Measurements from ENCODE around the gene EVA1C. TPM values are rescaled to one million over a fixed set of nuclear protein-coding genes. Genes with fewer than 3 reads are reported as not detected.
"Not testable (repeated sequence)": the region's sequence is repeated elsewhere in the genome, so short reads cannot be mapped to it uniquely, and the experiment has no call there.

Gene EVA1C
- total RNA-seq, 1 donor, result 8.3 TPM

GRCh38 chr21:32389337-32390015, 23.0 kb upstream of the EVA1C start:
- no peak for DNase-seq (ENCODE audit: low read depth in 2 of 3, low spot score in 2 of 3)

- DNase-seq (ENCODE audit: low read depth in 2 of 3, low spot score in 2 of 3), result not testable (repeated sequence)
Observed at GRCh38 chr21:32390537-32391224, 21.8 kb upstream of the EVA1C start.

GRCh38 chr21:32391755-32392154, 20.8 kb upstream of the EVA1C start:
- no peak for DNase-seq (ENCODE audit: low read depth in 2 of 3, low spot score in 2 of 3)

- no peak for DNase-seq (ENCODE audit: low read depth in 2 of 3, low spot score in 2 of 3)
Observed at GRCh38 chr21:32392299-32392879, 20.1 kb upstream of the EVA1C start.

GRCh38 chr21:32392880-32393676, 19.4 kb upstream of the EVA1C start, which contains the start of gene URB1:
URB1 (minus strand) TSS chr21:32393012; CDS start chr21:32392910, 102 bp downstream.
- peak; percentile 80 to 91 (median 88) for DNase-seq (ENCODE audit: low read depth in 2 of 3, low spot score in 2 of 3)

- DNase-seq (ENCODE audit: low read depth in 2 of 3, low spot score in 2 of 3), result no peak
Observed at GRCh38 chr21:32393677-32394001, 18.9 kb upstream of the EVA1C start.

GRCh38 chr21:32403201-32403777, 9.2 kb upstream of the EVA1C start:
- DNase-seq (ENCODE audit: low read depth in 2 of 3, low spot score in 2 of 3), result peak in 2 of 3 donors; percentile 66 to 88

- no peak for DNase-seq (ENCODE audit: low read depth in 2 of 3, low spot score in 2 of 3)
Observed at GRCh38 chr21:32406405-32406804, 6.1 kb upstream of the EVA1C start.

- DNase-seq (ENCODE audit: low read depth in 2 of 3, low spot score in 2 of 3), result no peak
Observed at GRCh38 chr21:32410291-32410690, 2.2 kb upstream of the EVA1C start.

GRCh38 chr21:32410916-32411315, 1.6 kb upstream of the EVA1C start:
- DNase-seq (ENCODE audit: low read depth in 2 of 3, low spot score in 2 of 3), result no peak

GRCh38 chr21:32411350-32412161, 950 bp upstream of the EVA1C start:
- DNase-seq (ENCODE audit: low read depth in 2 of 3, low spot score in 2 of 3), result peak in 2 of 3 donors; percentile 40 to 62

GRCh38 chr21:32413015-32413504, 554 bp downstream of the EVA1C start:
- no peak for DNase-seq (ENCODE audit: low read depth in 2 of 3, low spot score in 2 of 3)

GRCh38 chr21:32413697-32414578, 1.4 kb downstream of the EVA1C start:
- no peak for DNase-seq (ENCODE audit: low read depth in 2 of 3, low spot score in 2 of 3)

- DNase-seq (ENCODE audit: low read depth in 2 of 3, low spot score in 2 of 3), result peak in 2 of 3 donors; percentile 24 to 49
Observed at GRCh38 chr21:32414579-32415358, 2.3 kb downstream of the EVA1C start.

- DNase-seq (ENCODE audit: low read depth in 2 of 3, low spot score in 2 of 3), result no peak
Observed at GRCh38 chr21:32415451-32416398, 3.2 kb downstream of the EVA1C start.

- DNase-seq (ENCODE audit: low read depth in 2 of 3, low spot score in 2 of 3), result no peak
Observed at GRCh38 chr21:32418146-32418545, 5.6 kb downstream of the EVA1C start.

GRCh38 chr21:32422064-32422463, 9.6 kb downstream of the EVA1C start:
- no peak for DNase-seq (ENCODE audit: low read depth in 2 of 3, low spot score in 2 of 3)

Measured in hematopoietic multipotent progenitor cell (in vitro differentiated cells).